Endothelial cell of umbilical vein (primary cell): ENCODE measurements around the gene NDUFA13. TPM values are rescaled to one million over a fixed set of nuclear protein-coding genes. Genes with fewer than 3 reads are reported as not detected.

Source experiments
- BruUV-seq: library from RNA; stranded (reverse); fragments of 400-500 nt; replicated peaks from 2 replicates; lab custom pipeline; 2021; lab: Mats Ljungman, UMichigan
- CTCF ChIA-PET: fragments of 300-600, 350-600 bp; sonication (Branson Sonifier 250); formaldehyde crosslinking; loops from one replicate; lab custom pipeline; 2021; ENCODE audit warnings: antibody characterized with exemption, inconsistent platforms; lab: Charles Lee
- POLR2A ChIA-PET: fragments of 300-600, 350-600 bp; sonication (Branson Sonifier 250); formaldehyde crosslinking; loops from one replicate; lab custom pipeline; 2021; ENCODE audit warnings: antibody characterized with exemption, inconsistent platforms; lab: Charles Lee
- DNase-seq: peaks from one replicate; pipeline ENCODE4 v3.0.0-alpha.2; 2011; ENCODE audit warnings: low read depth, low spot score
- FAIRE-seq: peaks from 2 replicates; lab custom pipeline; 2011; peaks lifted over from hg19 to GRCh38; lab: Jason Lieb, UNC
- H2AFZ ChIP-seq: 2 replicates; pipeline ENCODE4 v1.6.0; 2012; ENCODE audit warnings: low read depth, low read length, control low read depth, inconsistent platforms
- H3K27ac ChIP-seq: 2 replicates; pipeline ENCODE4 v1.5.1; 2011; ENCODE audit warnings: low read depth, mild to moderate bottlenecking, control low read depth, low read length, moderate library complexity; ENCODE audit not compliant: insufficient read depth
- H3K27me3 ChIP-seq, 2 experiments: 2 replicates each; pipeline versions ENCODE4 v1.6.0 to v1.6.1; 2011; ENCODE audit warnings: low read length in 2 of 2, mixed read lengths in 1 of 2; ENCODE audit not compliant: control insufficient read depth in 2 of 2, insufficient read depth in 2 of 2
- H3K36me3 ChIP-seq, 2 experiments: 2 replicates in 1 of 2; 3 replicates in 1 of 2; pipeline ENCODE4 v1.5.1; 2011; ENCODE audit warnings: low read length in 2 of 2, mild to moderate bottlenecking in 1 of 2, moderate library complexity in 1 of 2; ENCODE audit not compliant: control insufficient read depth in 2 of 2, insufficient read depth in 2 of 2; ENCODE audit errors: extremely low read depth in 1 of 2
- H3K4me1 ChIP-seq: 3 replicates; pipeline ENCODE4 v1.5.1; 2011; ENCODE audit warnings: mild to moderate bottlenecking, low read length; ENCODE audit not compliant: control insufficient read depth, insufficient read depth; ENCODE audit errors: extremely low read depth
- H3K4me2 ChIP-seq: 2 replicates; pipeline ENCODE4 v1.6.1; 2011; ENCODE audit warnings: low read length, control low read depth, mixed read lengths; ENCODE audit not compliant: insufficient read depth
- H3K4me3 ChIP-seq, 3 experiments: fragments of 200-600 bp in 1 of 3; sonication (generic), shearing (Covaris generic) in 1 of 3; replicated peaks in 1 of 3; 2 replicates each; pipeline ENCODE4 v1.5.1; 2011 to 2016; ENCODE audit warnings: control low read depth in 3 of 3, low read length in 3 of 3, mild to moderate bottlenecking in 2 of 3, inconsistent platforms in 1 of 3, low read depth in 1 of 3, moderate library complexity in 1 of 3; ENCODE audit not compliant: insufficient read depth in 1 of 3
- H3K79me2 ChIP-seq: 2 replicates; pipeline ENCODE4 v1.6.0; 2012; ENCODE audit warnings: low read length, inconsistent platforms; ENCODE audit not compliant: control insufficient read depth, insufficient read depth
- H3K9ac ChIP-seq: replicated peaks from 2 replicates; pipeline ENCODE3; 2011; ENCODE audit warnings: low read length, control low read depth; ENCODE audit not compliant: insufficient read depth; ENCODE audit errors: extremely low read depth
- H3K9me1 ChIP-seq: replicated peaks from 3 replicates; pipeline ENCODE4 v1.6.0; 2011; ENCODE audit warnings: mild to moderate bottlenecking, low read length; ENCODE audit not compliant: control insufficient read depth, insufficient read depth; ENCODE audit errors: extremely low read depth
- H3K9me3 ChIP-seq: replicated peaks from 2 replicates; pipeline ENCODE4 v1.5.1; 2012; ENCODE audit warnings: low read length, inconsistent platforms; ENCODE audit not compliant: control insufficient read depth, insufficient read depth
- H4K20me1 ChIP-seq: replicated peaks from 2 replicates; pipeline ENCODE3; 2011; ENCODE audit warnings: mild to moderate bottlenecking, low read length; ENCODE audit not compliant: control insufficient read depth, insufficient read depth; ENCODE audit errors: extremely low read depth
- CTCF ChIP-seq, 2 donors: IDR thresholded peaks; 1 replicate in 1 of 2; 2 replicates in 1 of 2; pipeline ENCODE4 v1.5.1; 2011; ENCODE audit warnings: low read length in 2 of 2, mild to moderate bottlenecking in 2 of 2, moderate library complexity in 2 of 2, control low read depth in 1 of 2, inconsistent platforms in 1 of 2, low read depth in 1 of 2; ENCODE audit not compliant: insufficient read depth in 1 of 2; ENCODE audit errors: extremely low read depth in 1 of 2
- EZH2 ChIP-seq: IDR thresholded peaks from 2 replicates; pipeline ENCODE4 v1.6.1; 2012; ENCODE audit warnings: borderline replicate concordance, low read depth, mild to moderate bottlenecking, moderate library complexity, low read length, inconsistent platforms; ENCODE audit not compliant: severe bottlenecking
- FOS ChIP-seq: IDR thresholded peaks from 2 replicates; pipeline ENCODE4 v1.6.1; 2011; ENCODE audit warnings: mild to moderate bottlenecking, low read length, moderate library complexity, borderline replicate concordance; ENCODE audit not compliant: insufficient read depth
- GATA2 ChIP-seq: IDR thresholded peaks from 2 replicates; pipeline ENCODE4 v1.7.0; 2011; ENCODE audit warnings: low read depth, mild to moderate bottlenecking, moderate library complexity, mixed read lengths, low read length; ENCODE audit not compliant: insufficient read length, insufficient read depth
- JUN ChIP-seq: IDR thresholded peaks from 2 replicates; pipeline ENCODE4 v1.6.1; 2011; ENCODE audit warnings: borderline replicate concordance, low read depth; ENCODE audit not compliant: insufficient read length, insufficient read depth
- MAX ChIP-seq: IDR thresholded peaks from 2 replicates; pipeline ENCODE4 v1.6.1; 2011; ENCODE audit not compliant: insufficient read depth, insufficient read length
- MYC ChIP-seq: IDR thresholded peaks from one replicate; pipeline ENCODE4 v1.6.1; 2011; ENCODE audit warnings: mild to moderate bottlenecking, low read depth, low read length
- POLR2A ChIP-seq: IDR thresholded peaks from 2 replicates; pipeline ENCODE4 v1.6.1; 2012; ENCODE audit warnings: low read depth, mild to moderate bottlenecking, control low read depth, low read length
- POLR2AphosphoS5 ChIP-seq: IDR thresholded peaks from 2 replicates; pipeline ENCODE4 v1.6.1; 2012; ENCODE audit warnings: low read depth, mild to moderate bottlenecking, control low read depth, low read length, moderate library complexity; ENCODE audit not compliant: insufficient read depth
- dilution Hi-C: fragments of 300-500 bp; cut with MboI; formaldehyde crosslinking; loops from one replicate; pipeline ENCODE4 v1.15.0; 2019; ENCODE audit warnings: low sequenced_read_pairs; ENCODE audit not compliant: extremely low pct_ligation_motif_present
- intact Hi-C: fragments of 100-400 bp; cut with micrococcal nuclease; formaldehyde crosslinking; loops from one replicate; pipeline ENCODE4 v1.10.0; 2022
- polyA plus RNA-seq, 4 experiments: library from polyadenylated mRNA; depleted of rRNA in 3 of 4; stranded (reverse) in 3 of 4; unstranded in 1 of 4; fragments of >200 nt; gene quantifications; 2 replicates each; pipeline versions ENCODE4 v1.2.1 to v1.2.3, GENCODE V29; 2011 to 2012; ENCODE audit warnings: missing spikeins in 1 of 4
- total RNA-seq: library from RNA; stranded (reverse); gene quantifications from 2 replicates; pipeline ENCODE4 v1.2.3, GENCODE V29; 2021

NDUFA13 gene
- total and polyA plus RNA-seq, 2 donors (not counting 3 experiments of a cell fraction or from before 2014, with no cell fraction given) = 246 to 799 TPM

GRCh38 chr19:19561946-19562664 lies 46.1 kb downstream of the NDUFA13 start:
- FAIRE-seq = no peak
- DNase-seq = no peak
- CTCF ChIA-PET = no interaction called here

More at GRCh38 chr19:19561946-19562664, 46.1 kb downstream of the NDUFA13 start:
- H3K9me3 ChIP-seq = no peaks in the 10 kb centered on the region
- no TSS peak for BruUV-seq
- H3K27me3 ChIP-seq = no peaks in the 10 kb centered on the region
- H3K27ac ChIP-seq = no peak overlapping the region
- dilution Hi-C loops (no loop called here), intact Hi-C loops (no loop called here)
- no peak overlapping the region for H2AFZ ChIP-seq
- H3K4me3 ChIP-seq = no peak overlapping the region
- no peaks in the 10 kb centered on the region for H3K36me3 ChIP-seq
- no peaks in the 10 kb centered on the region for H3K4me1 ChIP-seq
- POLR2A ChIA-PET = no interaction called here
- H3K79me2 ChIP-seq = no peaks in the 10 kb centered on the region
- H4K20me1 ChIP-seq = no peaks in the 10 kb centered on the region
- TF ChIP-seq GATA2 (no peak), EZH2 (no peak), FOS (no peak), JUN (no peak), CTCF (IDR thresholded peaks at IDR 0.05; ENCODE audit: extremely low read depth in 1 of 2, insufficient read depth in 1 of 2, low read depth in 1 of 2, low read length in 2 of 2) (no peak), MAX (no peak), MYC (no peak), POLR2AphosphoS5 (no peak), POLR2A (no peak)
- no peak overlapping the region for H3K9ac ChIP-seq
- no peaks in the 10 kb centered on the region for H3K9me1 ChIP-seq
- no peak overlapping the region for H3K4me2 ChIP-seq
